ENCODE data around the gene MYADM. TPM values are rescaled to one million over a fixed set of nuclear protein-coding genes. Genes with fewer than 3 reads are reported as not detected.

MYADM gene
- 10 to 100 TPM in 2 of 4 donors, 1 to 10 TPM in 2; 2.2 to 41.3 (median 20.4) TPM for polyA plus RNA-seq
- long read RNA-seq, donor 1, transcript MYADM-202 (2 exons, 1,492 nt): minor isoform, 8 of 25 reads
- long read RNA-seq, donor 1, transcript MYADM-204 (3 exons, 3,056 nt): major isoform, 15 of 25 reads
- long read RNA-seq, donor 1, partial matches to known transcripts: 0 of 25 reads
- long read RNA-seq, donor 1, other reads (novel, unspliced or antisense): 0 of 25 reads
- long read RNA-seq, donor 2, partial matches to known transcripts: 0 of 4 reads
- long read RNA-seq, donor 2, other reads (novel, unspliced or antisense): 0 of 4 reads
- long read RNA-seq, donor 3, transcript MYADM-202 (2 exons, 1,492 nt): minor isoform, 6 of 25 reads
- long read RNA-seq, donor 3, transcript MYADM-204 (3 exons, 3,056 nt): major isoform, 13 of 25 reads
- long read RNA-seq, donor 3, partial matches to known transcripts: 0 of 25 reads
- long read RNA-seq, donor 3, other reads (novel, unspliced or antisense): 0 of 25 reads
- long read RNA-seq, donor 4, partial matches to known transcripts: 0 of 2 reads
- long read RNA-seq, donor 4, other reads (novel, unspliced or antisense): 0 of 2 reads
- long read RNA-seq, donor 5, partial matches to known transcripts: 0 of 6 reads
- long read RNA-seq, donor 5, other reads (novel, unspliced or antisense): 0 of 6 reads
- long read RNA-seq, donor 6, transcript MYADM-204 (3 exons, 3,056 nt): major isoform, 13 of 26 reads
- long read RNA-seq, donor 6, transcript MYADM-202 (2 exons, 1,492 nt): minor isoform, 6 of 26 reads
- long read RNA-seq, donor 6, partial matches to known transcripts: 0 of 26 reads
- long read RNA-seq, donor 6, other reads (novel, unspliced or antisense): 0 of 26 reads
- long read RNA-seq, donor 7, transcript MYADM-209 (3 exons, 777 nt): minor isoform, 8 of 95 reads
- long read RNA-seq, donor 7, transcript MYADM-204 (3 exons, 3,056 nt): major isoform, 55 of 95 reads
- long read RNA-seq, donor 7, transcript MYADM-202 (2 exons, 1,492 nt): minor isoform, 28 of 95 reads
- long read RNA-seq, donor 7, partial matches to known transcripts: 0 of 95 reads
- long read RNA-seq, donor 7, other reads (novel, unspliced or antisense): 0 of 95 reads
- long read RNA-seq, donor 8, partial matches to known transcripts: 0 of 7 reads
- long read RNA-seq, donor 8, other reads (novel, unspliced or antisense): 0 of 7 reads
- long read RNA-seq, donor 9, partial matches to known transcripts: 0 of 4 reads
- long read RNA-seq, donor 9, other reads (novel, unspliced or antisense): 0 of 4 reads
- long read RNA-seq, donor 10, transcript MYADM-204 (3 exons, 3,056 nt): major isoform, 44 of 75 reads
- long read RNA-seq, donor 10, transcript MYADM-207 (3 exons, 1,009 nt): minor isoform, 8 of 75 reads
- long read RNA-seq, donor 10, transcript MYADM-202 (2 exons, 1,492 nt): minor isoform, 18 of 75 reads
- long read RNA-seq, donor 10, partial matches to known transcripts: 0 of 75 reads
- long read RNA-seq, donor 10, other reads (novel, unspliced or antisense): 0 of 75 reads

GRCh38 chr19:53867225-53868090, at the start of gene MYADM:
MYADM (plus strand) TSS chr19:53867883; CDS start chr19:53873530, 5,647 bp downstream.
- Histone ChIP-seq H3K9me3 (ENCODE audit: control insufficient read depth in 2 of 2, insufficient read depth in 1 of 2, low read depth in 1 of 2, low read length in 1 of 2) (no peaks in the 10 kb centered on the region), H3K27ac (ENCODE audit: low read depth in 1 of 3, low read length in 2 of 3) (peak within 1 kb of the TSS; percentile 66 to 97 (median 92)), H3K27me3 (ENCODE audit: control insufficient read depth in 3 of 3, insufficient read depth in 3 of 3, low read length in 3 of 3) (no peaks in the 10 kb centered on the region), H3K4me1 (ENCODE audit: control insufficient read depth in 3 of 3, insufficient read depth in 2 of 3, low read depth in 1 of 3, low read length in 2 of 3) (peaks cover 0 to 31% (median 7%) of the 10 kb centered on the region in 3 donors), H3K4me3 (ENCODE audit: low read depth in 1 of 3, low read length in 3 of 3) (peak within 1 kb of the TSS; percentile 57 to 79 (median 65)), H3K36me3 (ENCODE audit: control insufficient read depth in 3 of 3, insufficient read depth in 2 of 3, low read depth in 1 of 3, low read length in 3 of 3) (peaks cover 0 to 10% (median 0%) of the 10 kb centered on the region in 3 donors)
- FAIRE-seq (no peak), DNase-seq (peak; percentile 94 to 98)
- 2 to 4% (median 4%) methylated on average over 32 to 37 of the region's 37 CpGs for WGBS, 3 donors

GRCh38 chr19:53818756-53819155, 48.9 kb upstream of the MYADM start:
- DNase-seq (no peak), FAIRE-seq (no peak)
- Histone ChIP-seq H3K36me3 (ENCODE audit: control insufficient read depth in 3 of 3, insufficient read depth in 2 of 3, low read depth in 1 of 3, low read length in 3 of 3) (no peaks in the 10 kb centered on the region), H3K27ac (ENCODE audit: low read depth in 1 of 3, low read length in 2 of 3) (no peak overlapping the region), H3K9me3 (ENCODE audit: control insufficient read depth in 2 of 2, insufficient read depth in 1 of 2, low read depth in 1 of 2, low read length in 1 of 2) (no peaks in the 10 kb centered on the region), H3K4me1 (ENCODE audit: control insufficient read depth in 3 of 3, insufficient read depth in 2 of 3, low read depth in 1 of 3, low read length in 2 of 3) (no peaks in the 10 kb centered on the region), H3K4me3 (ENCODE audit: low read depth in 1 of 3, low read length in 3 of 3) (no peak overlapping the region), H3K27me3 (ENCODE audit: control insufficient read depth in 3 of 3, insufficient read depth in 3 of 3, low read length in 3 of 3) (no peaks in the 10 kb centered on the region)
- 87 to 93% (median 92%) methylated on average over 13 of the region's 13 CpGs for WGBS, 3 donors

GRCh38 chr19:53819861-53820260, 47.8 kb upstream of the MYADM start:
- Histone ChIP-seq H3K4me3 (ENCODE audit: low read depth in 1 of 3, low read length in 3 of 3) (no peak overlapping the region), H3K27ac (ENCODE audit: low read depth in 1 of 3, low read length in 2 of 3) (no peak overlapping the region), H3K36me3 (ENCODE audit: control insufficient read depth in 3 of 3, insufficient read depth in 2 of 3, low read depth in 1 of 3, low read length in 3 of 3) (no peaks in the 10 kb centered on the region), H3K9me3 (ENCODE audit: control insufficient read depth in 2 of 2, insufficient read depth in 1 of 2, low read depth in 1 of 2, low read length in 1 of 2) (no peaks in the 10 kb centered on the region), H3K27me3 (ENCODE audit: control insufficient read depth in 3 of 3, insufficient read depth in 3 of 3, low read length in 3 of 3) (no peaks in the 10 kb centered on the region), H3K4me1 (ENCODE audit: control insufficient read depth in 3 of 3, insufficient read depth in 2 of 3, low read depth in 1 of 3, low read length in 2 of 3) (no peaks in the 10 kb centered on the region)
- FAIRE-seq: no peak
- WGBS, 3 donors: 59 to 65% (median 63%) methylated on average over 5 of the region's 5 CpGs
- no peak for DNase-seq

- H3K36me3 ChIP-seq (ENCODE audit: control insufficient read depth in 3 of 3, insufficient read depth in 2 of 3, low read depth in 1 of 3, low read length in 3 of 3): no peaks in the 10 kb centered on the region
- DNase-seq (no peak), FAIRE-seq (no peak)
- H3K27me3 ChIP-seq (ENCODE audit: control insufficient read depth in 3 of 3, insufficient read depth in 3 of 3, low read length in 3 of 3): no peaks in the 10 kb centered on the region
- no peaks in the 10 kb centered on the region for H3K9me3 ChIP-seq (ENCODE audit: control insufficient read depth in 2 of 2, insufficient read depth in 1 of 2, low read depth in 1 of 2, low read length in 1 of 2)
- H3K4me1 ChIP-seq (ENCODE audit: control insufficient read depth in 3 of 3, insufficient read depth in 2 of 3, low read depth in 1 of 3, low read length in 2 of 3): no peaks in the 10 kb centered on the region
- no peak overlapping the region for H3K27ac ChIP-seq (ENCODE audit: low read depth in 1 of 3, low read length in 2 of 3)
- no peak overlapping the region for H3K4me3 ChIP-seq (ENCODE audit: low read depth in 1 of 3, low read length in 3 of 3)
- 77 to 81% (median 79%) methylated on average over 12 of the region's 12 CpGs for WGBS, 3 donors
These were observed 44.1 kb upstream of the MYADM start for GRCh38 chr19:53823380-53824120.

- FAIRE-seq: no peak
- no peaks in the 10 kb centered on the region for H3K9me3 ChIP-seq (ENCODE audit: control insufficient read depth in 2 of 2, insufficient read depth in 1 of 2, low read depth in 1 of 2, low read length in 1 of 2)
- H3K4me1 ChIP-seq (ENCODE audit: control insufficient read depth in 3 of 3, insufficient read depth in 2 of 3, low read depth in 1 of 3, low read length in 2 of 3): no peaks in the 10 kb centered on the region
- H3K36me3 ChIP-seq (ENCODE audit: control insufficient read depth in 3 of 3, insufficient read depth in 2 of 3, low read depth in 1 of 3, low read length in 3 of 3): no peaks in the 10 kb centered on the region
- no peak within 1 kb of the TSS for H3K27ac ChIP-seq (ENCODE audit: low read depth in 1 of 3, low read length in 2 of 3)
- WGBS, 3 donors: 59 to 73% (median 63%) methylated on average over 13 to 14 of the region's 14 CpGs
- H3K4me3 ChIP-seq (ENCODE audit: low read depth in 1 of 3, low read length in 3 of 3): no peak within 1 kb of the TSS
- H3K27me3 ChIP-seq (ENCODE audit: control insufficient read depth in 3 of 3, insufficient read depth in 3 of 3, low read length in 3 of 3): no peaks in the 10 kb centered on the region
- DNase-seq: no peak
These were observed 43.5 kb upstream of the MYADM start, which contains the start of gene NLRP12 for GRCh38 chr19:53824134-53824611. NLRP12 (minus strand) TSS chr19:53824314; CDS start chr19:53824174, 140 bp downstream.

- 62 to 86% (median 80%) methylated on average over 7 of the region's 7 CpGs for WGBS, 3 donors
- H3K36me3 ChIP-seq (ENCODE audit: control insufficient read depth in 3 of 3, insufficient read depth in 2 of 3, low read depth in 1 of 3, low read length in 3 of 3): no peaks in the 10 kb centered on the region
These were observed 40.8 kb upstream of the MYADM start for GRCh38 chr19:53826876-53827275.

GRCh38 chr19:53828531-53828930, 39.2 kb upstream of the MYADM start:
- WGBS, 3 donors: 53 to 59% (median 55%) methylated on average over 3 of the region's 3 CpGs
- DNase-seq (no peak), FAIRE-seq (no peak)
- Histone ChIP-seq H3K4me1 (ENCODE audit: control insufficient read depth in 3 of 3, insufficient read depth in 2 of 3, low read depth in 1 of 3, low read length in 2 of 3) (no peaks in the 10 kb centered on the region), H3K36me3 (ENCODE audit: control insufficient read depth in 3 of 3, insufficient read depth in 2 of 3, low read depth in 1 of 3, low read length in 3 of 3) (no peaks in the 10 kb centered on the region), H3K4me3 (ENCODE audit: low read depth in 1 of 3, low read length in 3 of 3) (no peak overlapping the region), H3K27me3 (ENCODE audit: control insufficient read depth in 3 of 3, insufficient read depth in 3 of 3, low read length in 3 of 3) (peaks cover 0 to 2% (median 0%) of the 10 kb centered on the region in 3 donors), H3K9me3 (ENCODE audit: control insufficient read depth in 2 of 2, insufficient read depth in 1 of 2, low read depth in 1 of 2, low read length in 1 of 2) (no peaks in the 10 kb centered on the region), H3K27ac (ENCODE audit: low read depth in 1 of 3, low read length in 2 of 3) (no peak overlapping the region)

More at GRCh38 chr19:53826876-53827275, 40.8 kb upstream of the MYADM start:
- H3K27me3 ChIP-seq (ENCODE audit: control insufficient read depth in 3 of 3, insufficient read depth in 3 of 3, low read length in 3 of 3): peaks cover 0 to 2% (median 0%) of the 10 kb centered on the region in 3 donors
- H3K4me1 ChIP-seq (ENCODE audit: control insufficient read depth in 3 of 3, insufficient read depth in 2 of 3, low read depth in 1 of 3, low read length in 2 of 3): no peaks in the 10 kb centered on the region
- no peaks in the 10 kb centered on the region for H3K9me3 ChIP-seq (ENCODE audit: control insufficient read depth in 2 of 2, insufficient read depth in 1 of 2, low read depth in 1 of 2, low read length in 1 of 2)
- no peak overlapping the region for H3K27ac ChIP-seq (ENCODE audit: low read depth in 1 of 3, low read length in 2 of 3)
- DNase-seq (no peak), FAIRE-seq (no peak)
- H3K4me3 ChIP-seq (ENCODE audit: low read depth in 1 of 3, low read length in 3 of 3): no peak overlapping the region

Data from small intestine (tissue), 16 donors.